HG03432 (cell line): ENCODE measurements around the gene SRSF2.
"Not testable (repeated sequence)": the region's sequence is repeated elsewhere in the genome, so short reads cannot be mapped to it uniquely, and the experiment has no call there.

Source experiments
- ATAC-seq: cut with Tn5 transposase; IDR thresholded peaks from one replicate; pipeline ENCODE4 v1.9.1; 2021; ENCODE audit warnings: mild to moderate bottlenecking, moderate library complexity; ENCODE audit not compliant: unreplicated experiment

The SRSF2 gene

GRCh38 chr17:76739568-76740115, 2.5 kb upstream of the SRSF2 start:
- not testable (repeated sequence) for ATAC-seq

GRCh38 chr17:76738468-76738850, 1.3 kb upstream of the SRSF2 start:
- no peak for ATAC-seq

GRCh38 chr17:76737676-76738467, 741 bp upstream of the SRSF2 start, which contains the start of gene MFSD11:
MFSD11 (plus strand) TSS chr17:76738119; CDS start chr17:76738353, 234 bp downstream.
- peak; percentile 67 for ATAC-seq

GRCh38 chr17:76736349-76737081, 616 bp downstream of the SRSF2 start:
- ATAC-seq, result peak; percentile 15

- no peak for ATAC-seq
These were observed 1.4 kb downstream of the SRSF2 start for GRCh38 chr17:76735586-76736348.

GRCh38 chr17:76735006-76735405, 2.1 kb downstream of the SRSF2 start:
- no peak for ATAC-seq

- ATAC-seq, result no peak
These were observed 2.9 kb downstream of the SRSF2 start for GRCh38 chr17:76734080-76734840.

- ATAC-seq, result no peak
These were observed 3.5 kb downstream of the SRSF2 start for GRCh38 chr17:76733618-76733957.

- ATAC-seq, result no peak
These were observed 4.2 kb downstream of the SRSF2 start for GRCh38 chr17:76732734-76733617.

- ATAC-seq, result not testable (repeated sequence)
These were observed 5.1 kb downstream of the SRSF2 start for GRCh38 chr17:76731800-76732733.

GRCh38 chr17:76727745-76728456, 9.2 kb downstream of the SRSF2 start:
- no peak for ATAC-seq

GRCh38 chr17:76726776-76727718, 10.1 kb downstream of the SRSF2 start, which contains the start of gene METTL23:
METTL23 (plus strand) TSS chr17:76726839; CDS start chr17:76729711, 2,872 bp downstream.
- ATAC-seq, result peak; percentile 58

- peak; percentile 73 for ATAC-seq
These were observed 10.8 kb downstream of the SRSF2 start, which contains the start of gene JMJD6 for GRCh38 chr17:76726231-76726775. JMJD6 (minus strand) TSS chr17:76726606; CDS start chr17:76726475, 131 bp downstream.

- ATAC-seq, result peak; percentile 22
These were observed 11.4 kb downstream of the SRSF2 start for GRCh38 chr17:76725580-76726230.

- ATAC-seq, result no peak
These were observed 13.3 kb downstream of the SRSF2 start for GRCh38 chr17:76723812-76724211.

- ATAC-seq, result not testable (repeated sequence)
These were observed 14.2 kb downstream of the SRSF2 start for GRCh38 chr17:76722977-76723376.
